HepG2 (cell line): ENCODE results near the gene PRTN3. TPM values are rescaled to one million over a fixed set of nuclear protein-coding genes. Genes with fewer than 3 reads are reported as not detected.

Experiments
- ATAC-seq: fragments of 200-7000 bp; cut with Tn5 transposase; 3 replicates; pipeline ENCODE4 v1.9.1; 2020; ENCODE audit warnings: mild to moderate bottlenecking, moderate library complexity
- BruUV-seq: library from RNA; stranded (reverse); fragments of 400-500 nt; replicated peaks from 2 replicates; lab custom pipeline; 2021; lab: Mats Ljungman, UMichigan
- CTCF ChIA-PET: fragments of 300-600 bp; formaldehyde crosslinking; extraction: SDS; loops from one replicate; lab custom pipeline; 2021; ENCODE audit warnings: low total read pairs, inconsistent platforms, low intra/inter-chr PET ratio; lab: Yijun Ruan, JAX
- POLR2A ChIA-PET: fragments of 350-600 bp; sonication (Branson Sonifier 250); formaldehyde crosslinking; loops from one replicate; lab custom pipeline; 2020; ENCODE audit warnings: antibody characterized with exemption, inconsistent platforms; lab: Yijun Ruan, JAX
- DNase-seq: peaks from one replicate; pipeline ENCODE4 v3.0.0-alpha.2; 2015; ENCODE audit warnings: low spot score
- FAIRE-seq: peaks from 3 replicates; lab custom pipeline; 2011; peaks lifted over from hg19 to GRCh38; lab: Jason Lieb, UNC
- H2AFZ ChIP-seq: one replicate; pipeline ENCODE4 v1.6.1; 2011; ENCODE audit warnings: low read length, inconsistent platforms
- H3K27ac ChIP-seq: fragments of 300-600 bp; 3 replicates; pipeline ENCODE4 v1.8.0; 2011; ENCODE audit warnings: mixed run types, mild to moderate bottlenecking, mixed read lengths, low read length, inconsistent platforms; ENCODE audit not compliant: insufficient read depth; ENCODE audit errors: extremely low read length
- H3K27me3 ChIP-seq, 2 experiments: fragments of 200-600 bp in 1 of 2; 2 replicates in 1 of 2; 3 replicates in 1 of 2; pipeline versions ENCODE4 v1.6.0 to v1.8.0; 2011; ENCODE audit warnings: low read length in 2 of 2, mild to moderate bottlenecking in 2 of 2, moderate library complexity in 2 of 2, inconsistent platforms in 1 of 2; ENCODE audit not compliant: insufficient read depth in 2 of 2, control insufficient read depth in 1 of 2
- H3K36me3 ChIP-seq, 2 experiments: fragments of 200-600 bp in 1 of 2; replicated peaks in 1 of 2; 2 replicates in 1 of 2; 3 replicates in 1 of 2; pipeline versions ENCODE4 v1.5.1 to v1.8.0; 2011; ENCODE audit warnings: low read length in 2 of 2, inconsistent platforms in 1 of 2; ENCODE audit not compliant: insufficient read depth in 2 of 2, control insufficient read depth in 1 of 2
- H3K4me1 ChIP-seq: 2 replicates; pipeline ENCODE4 v1.5.1; 2012; ENCODE audit warnings: low read length, inconsistent platforms; ENCODE audit not compliant: insufficient read depth
- H3K4me2 ChIP-seq: 2 replicates; pipeline ENCODE4 v1.6.0; 2011; ENCODE audit warnings: low read depth, low read length, inconsistent platforms
- H3K4me3 ChIP-seq, 3 experiments: fragments of 200-600 bp in 1 of 3; sonication (generic), shearing (Covaris generic) in 1 of 3; replicated peaks in 1 of 3; 2 replicates each; pipeline ENCODE4 v1.5.1; 2011 to 2016; ENCODE audit warnings: low read length in 3 of 3, inconsistent platforms in 2 of 3, low read depth in 2 of 3, mild to moderate bottlenecking in 2 of 3, control low read depth in 1 of 3, mixed read lengths in 1 of 3; ENCODE audit not compliant: insufficient read depth in 1 of 3
- H3K79me2 ChIP-seq: one replicate; pipeline ENCODE4 v1.6.1; 2011; ENCODE audit warnings: low read length, inconsistent platforms; ENCODE audit not compliant: insufficient read depth
- H3K9ac ChIP-seq: 2 replicates; pipeline ENCODE4 v1.6.0; 2011; ENCODE audit warnings: mild to moderate bottlenecking, low read depth, low read length, inconsistent platforms; ENCODE audit not compliant: insufficient read depth
- H3K9me3 ChIP-seq: 2 replicates; pipeline ENCODE4 v1.5.1; 2012; ENCODE audit warnings: mild to moderate bottlenecking, low read length
- H4K20me1 ChIP-seq: 2 replicates; pipeline ENCODE4 v1.6.0; 2011; ENCODE audit warnings: inconsistent platforms, mild to moderate bottlenecking, low read length, moderate library complexity; ENCODE audit not compliant: insufficient read depth
- DNMT1 ChIP-seq: sonication (generic); formaldehyde crosslinking; IDR thresholded peaks from 2 replicates; pipeline ENCODE4 v1.5.1; 2020; ENCODE audit warnings: mild to moderate bottlenecking, missing genetic modification reagents
- HNRNPL ChIP-seq: fragments of 200-400 bp; formaldehyde crosslinking; IDR thresholded peaks from 2 replicates; pipeline ENCODE4 v1.6.1; 2017; ENCODE audit warnings: mild to moderate bottlenecking, low read depth, low read length
- HOXA7 ChIP-seq: sonication (generic); formaldehyde crosslinking; IDR thresholded peaks from 2 replicates; pipeline ENCODE4 v1.8.1; 2022; ENCODE audit warnings: mild to moderate bottlenecking, missing genetic modification reagents, moderate library complexity
- MATR3 ChIP-seq: sonication (generic); formaldehyde crosslinking; IDR thresholded peaks from 2 replicates; pipeline ENCODE4 v1.4.0; 2020; ENCODE audit warnings: missing genetic modification reagents
- PCBP2 ChIP-seq: fragments of 200-400 bp; formaldehyde crosslinking; optimal IDR thresholded peaks from 2 replicates; pipeline ENCODE3; 2018; ENCODE audit warnings: low read length, low read depth; ENCODE audit not compliant: poor library complexity, severe bottlenecking
- PHF21A ChIP-seq: sonication (generic); formaldehyde crosslinking; IDR thresholded peaks from 2 replicates; pipeline ENCODE4 v1.5.0; 2020; ENCODE audit warnings: mild to moderate bottlenecking, missing genetic modification reagents
- SMAD3 ChIP-seq: sonication (generic); formaldehyde crosslinking; IDR thresholded peaks from 2 replicates; pipeline ENCODE4 v1.4.0; 2020; ENCODE audit warnings: missing genetic modification reagents
- ZBTB7B ChIP-seq: sonication (generic); formaldehyde crosslinking; IDR thresholded peaks from 2 replicates; pipeline ENCODE4 v1.4.0; 2020; ENCODE audit warnings: missing genetic modification reagents
- ZFAT ChIP-seq: sonication (generic); formaldehyde crosslinking; conservative IDR thresholded peaks from 2 replicates; pipeline ENCODE4 v1.8.1; 2023; ENCODE audit warnings: missing genetic modification reagents, inconsistent platforms
- ZFY ChIP-seq: sonication (generic); formaldehyde crosslinking; IDR thresholded peaks from 2 replicates; pipeline ENCODE4 v1.4.0; 2020; ENCODE audit warnings: missing genetic modification reagents
- ZNF274 ChIP-seq: sonication (generic); formaldehyde crosslinking; IDR thresholded peaks from 2 replicates; pipeline ENCODE4 v1.5.1; 2020; ENCODE audit warnings: mild to moderate bottlenecking, missing genetic modification reagents
- ZNF331 ChIP-seq: sonication (generic); formaldehyde crosslinking; IDR thresholded peaks from 2 replicates; pipeline ENCODE4 v1.4.0; 2020; ENCODE audit warnings: missing genetic modification reagents
- ZNF773 ChIP-seq: sonication (generic); formaldehyde crosslinking; IDR thresholded peaks from 2 replicates; pipeline ENCODE4 v1.4.0; 2020; ENCODE audit warnings: missing genetic modification reagents, borderline replicate concordance
- WGBS: methylation state at CpG from one replicate; pipeline ENCODE4 v1.1.6; 2017; ENCODE audit warnings: low lambda C conversion rate; 5-methylcytosine and 5-hydroxymethylcytosine counted together
- in situ Hi-C: cut with HindIII; loops from 2 replicates; pipeline ENCODE4 v1.10.0; 2017; ENCODE audit warnings: low pct_unique_long_range_greater_than_20kb; ENCODE audit not compliant: extremely low pct_ligation_motif_present
- intact Hi-C: fragments of 100-400 bp; cut with micrococcal nuclease; formaldehyde crosslinking; loops from one replicate; pipeline ENCODE4 v1.10.0; 2022; ENCODE audit not compliant: unreplicated experiment
- polyA plus RNA-seq, 8 experiments: library from polyadenylated mRNA; depleted of rRNA in 3 of 8; stranded (reverse) in 7 of 8; unstranded in 1 of 8; fragments of >200 nt; fragmentation: Illumina TruSeq in 4 of 8; extraction: Trizol in 4 of 8; gene quantifications; 2 replicates each; pipeline versions ENCODE4 v1.2.1 to v1.2.3, GENCODE V29; 2011 to 2016; ENCODE audit warnings: low read depth in 4 of 8, missing spikeins in 1 of 8, mixed read lengths in 1 of 8; ENCODE audit not compliant: insufficient read depth in 1 of 8
- total RNA-seq, 5 experiments: library from RNA; depleted of rRNA; stranded (reverse); fragments of >200 nt; fragmentation: Illumina TruSeq; extraction: Trizol; gene quantifications; 2 replicates each; pipeline ENCODE4 v1.2.3, GENCODE V29; 2016; ENCODE audit warnings: low read depth in 1 of 5
- TF ChIP-seq, protein P1 (sequence below): sonication (generic); formaldehyde crosslinking; IDR thresholded peaks from 2 replicates; pipeline ENCODE4 v1.4.0; 2020; ENCODE audit warnings: mild to moderate bottlenecking, missing genetic modification reagents
- TF ChIP-seq, protein P2 (sequence below): sonication (generic); formaldehyde crosslinking; IDR thresholded peaks from 2 replicates; pipeline ENCODE4 v1.8.1; 2023; ENCODE audit warnings: mild to moderate bottlenecking, moderate library complexity, missing genetic modification reagents
- TF ChIP-seq, protein P3 (sequence below): sonication (generic); formaldehyde crosslinking; IDR thresholded peaks from 2 replicates; pipeline ENCODE4 v1.4.0; 2020; ENCODE audit warnings: missing genetic modification reagents

The PRTN3 gene
- total and polyA plus RNA-seq, 2 of the 13 experiments (the other 11 are each of a cell fraction or from before 2014, with no cell fraction given): not detected

DNA sequence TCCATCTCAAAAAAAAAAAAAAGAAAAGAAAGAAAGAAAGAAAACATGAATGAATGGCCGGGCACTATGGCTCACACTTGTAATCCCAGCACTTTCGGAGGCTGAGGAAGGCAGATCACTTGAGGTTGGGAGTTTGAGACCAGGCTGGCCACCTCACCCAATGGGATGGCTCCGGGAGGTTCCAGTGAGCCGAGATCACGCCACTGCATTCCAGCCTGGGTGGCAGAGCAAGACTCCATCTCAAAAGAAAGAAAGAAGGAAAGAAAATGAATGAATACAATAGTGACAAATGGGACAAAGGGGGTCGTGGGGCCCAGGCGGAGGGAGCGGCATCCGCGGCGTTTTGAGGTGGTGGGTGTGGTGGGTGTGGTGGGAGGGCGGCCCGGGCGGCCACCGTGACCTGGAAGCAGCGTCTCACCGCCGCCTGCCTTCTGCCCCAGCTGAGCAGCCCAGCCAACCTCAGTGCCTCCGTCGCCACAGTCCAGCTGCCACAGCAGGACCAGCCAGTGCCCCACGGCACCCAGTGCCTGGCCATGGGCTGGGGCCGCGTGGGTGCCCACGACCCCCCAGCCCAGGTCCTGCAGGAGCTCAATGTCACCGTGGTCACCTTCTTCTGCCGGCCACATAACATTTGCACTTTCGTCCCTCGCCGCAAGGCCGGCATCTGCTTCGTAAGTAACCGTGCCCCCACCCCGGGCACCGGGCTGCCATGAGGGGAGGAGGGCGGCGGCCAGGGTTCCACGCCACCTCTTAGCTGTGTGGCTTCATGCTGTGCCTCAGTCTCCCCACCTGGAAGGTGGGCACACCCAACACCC, 5.1 kb downstream of the PRTN3 start:
- Histone ChIP-seq H3K9ac (no peak overlapping the region), H3K4me2 (peak overlapping the region; percentile 46; the same call in 1 of the 2 replicates), H3K27ac (no peak overlapping the region), H4K20me1 (no peaks in the 10 kb centered on the region), H3K27me3 (peaks cover 19 to 69% of the 10 kb centered on the region in 2 experiments), H3K4me3 (peak overlapping the region in 1 of 3 experiments; percentile 51; a peak in 1 of 6 replicates), H2AFZ (no peak overlapping the region), H3K4me1 (peaks cover 29% of the 10 kb centered on the region), H3K79me2 (no peaks in the 10 kb centered on the region), H3K36me3 (no peaks in the 10 kb centered on the region), H3K9me3 (no peaks in the 10 kb centered on the region)
- ATAC-seq: no peak
- no peak for DNase-seq
- ChIA-PET CTCF (no interaction called here), POLR2A (interaction anchor here (1.9 kb wide), 1 partner anchor 47 kb away, joined by 4 read pairs; no protein-coding TSS in a partner anchor)
- intact Hi-C loops: no loop called here
- no peak for FAIRE-seq
- BruUV-seq: no TSS peak
- in situ Hi-C loops: no loop called here
- WGBS: 3% methylated on average over 26 of the region's 37 CpGs
- TF ChIP-seq ZBTB7B (CRISPR knock-in tag): no peak
- no peak for TF ChIP-seq ZFAT (CRISPR knock-in tag)
- TF ChIP-seq DNMT1 (CRISPR knock-in tag): no peak
- no peak for TF ChIP-seq PHF21A (CRISPR knock-in tag)
- TF ChIP-seq ZNF331 (CRISPR knock-in tag): no peak
- TF ChIP-seq, protein P1, sequence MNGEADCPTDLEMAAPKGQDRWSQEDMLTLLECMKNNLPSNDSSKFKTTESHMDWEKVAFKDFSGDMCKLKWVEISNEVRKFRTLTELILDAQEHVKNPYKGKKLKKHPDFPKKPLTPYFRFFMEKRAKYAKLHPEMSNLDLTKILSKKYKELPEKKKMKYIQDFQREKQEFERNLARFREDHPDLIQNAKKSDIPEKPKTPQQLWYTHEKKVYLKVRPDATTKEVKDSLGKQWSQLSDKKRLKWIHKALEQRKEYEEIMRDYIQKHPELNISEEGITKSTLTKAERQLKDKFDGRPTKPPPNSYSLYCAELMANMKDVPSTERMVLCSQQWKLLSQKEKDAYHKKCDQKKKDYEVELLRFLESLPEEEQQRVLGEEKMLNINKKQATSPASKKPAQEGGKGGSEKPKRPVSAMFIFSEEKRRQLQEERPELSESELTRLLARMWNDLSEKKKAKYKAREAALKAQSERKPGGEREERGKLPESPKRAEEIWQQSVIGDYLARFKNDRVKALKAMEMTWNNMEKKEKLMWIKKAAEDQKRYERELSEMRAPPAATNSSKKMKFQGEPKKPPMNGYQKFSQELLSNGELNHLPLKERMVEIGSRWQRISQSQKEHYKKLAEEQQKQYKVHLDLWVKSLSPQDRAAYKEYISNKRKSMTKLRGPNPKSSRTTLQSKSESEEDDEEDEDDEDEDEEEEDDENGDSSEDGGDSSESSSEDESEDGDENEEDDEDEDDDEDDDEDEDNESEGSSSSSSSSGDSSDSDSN (CRISPR knock-in tag): 0 out of 2 replicates have a peak, but pooled peaks have one; percentile 24
- TF ChIP-seq ZFY (CRISPR knock-in tag): no peak
- peak; percentile 81; the same call in 1 of the 2 replicates for TF ChIP-seq HNRNPL
- TF ChIP-seq SMAD3 (CRISPR knock-in tag): no peak
- TF ChIP-seq, protein P2, sequence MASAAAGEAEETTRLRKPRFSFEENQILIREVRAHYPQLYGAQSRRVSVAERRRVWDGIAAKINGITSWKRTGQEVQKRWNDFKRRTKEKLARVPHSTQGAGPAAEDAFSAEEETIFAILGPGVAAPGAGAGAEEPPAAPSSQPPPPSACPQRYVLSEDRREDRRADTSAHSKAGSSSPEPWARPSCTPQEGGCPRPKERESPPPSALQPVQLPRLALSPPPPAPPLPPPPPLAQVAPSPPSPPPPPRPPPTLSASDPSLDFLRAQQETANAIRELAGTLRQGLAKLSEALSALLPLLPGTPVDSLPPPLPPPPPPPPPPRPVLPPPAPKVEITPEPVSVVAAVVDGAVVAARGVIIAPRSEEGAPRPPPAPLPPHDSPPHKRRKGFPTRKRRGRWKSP (CRISPR knock-in tag): no peak
- TF ChIP-seq ZNF274 (CRISPR knock-in tag): no peak
- TF ChIP-seq PCBP2: no peak
- TF ChIP-seq ZNF773 (CRISPR knock-in tag): 0 out of 2 replicates have a peak, but pooled peaks have one; percentile 48
- TF ChIP-seq HOXA7: no peak
- TF ChIP-seq MATR3 (CRISPR knock-in tag): no peak
- TF ChIP-seq, protein P3, sequence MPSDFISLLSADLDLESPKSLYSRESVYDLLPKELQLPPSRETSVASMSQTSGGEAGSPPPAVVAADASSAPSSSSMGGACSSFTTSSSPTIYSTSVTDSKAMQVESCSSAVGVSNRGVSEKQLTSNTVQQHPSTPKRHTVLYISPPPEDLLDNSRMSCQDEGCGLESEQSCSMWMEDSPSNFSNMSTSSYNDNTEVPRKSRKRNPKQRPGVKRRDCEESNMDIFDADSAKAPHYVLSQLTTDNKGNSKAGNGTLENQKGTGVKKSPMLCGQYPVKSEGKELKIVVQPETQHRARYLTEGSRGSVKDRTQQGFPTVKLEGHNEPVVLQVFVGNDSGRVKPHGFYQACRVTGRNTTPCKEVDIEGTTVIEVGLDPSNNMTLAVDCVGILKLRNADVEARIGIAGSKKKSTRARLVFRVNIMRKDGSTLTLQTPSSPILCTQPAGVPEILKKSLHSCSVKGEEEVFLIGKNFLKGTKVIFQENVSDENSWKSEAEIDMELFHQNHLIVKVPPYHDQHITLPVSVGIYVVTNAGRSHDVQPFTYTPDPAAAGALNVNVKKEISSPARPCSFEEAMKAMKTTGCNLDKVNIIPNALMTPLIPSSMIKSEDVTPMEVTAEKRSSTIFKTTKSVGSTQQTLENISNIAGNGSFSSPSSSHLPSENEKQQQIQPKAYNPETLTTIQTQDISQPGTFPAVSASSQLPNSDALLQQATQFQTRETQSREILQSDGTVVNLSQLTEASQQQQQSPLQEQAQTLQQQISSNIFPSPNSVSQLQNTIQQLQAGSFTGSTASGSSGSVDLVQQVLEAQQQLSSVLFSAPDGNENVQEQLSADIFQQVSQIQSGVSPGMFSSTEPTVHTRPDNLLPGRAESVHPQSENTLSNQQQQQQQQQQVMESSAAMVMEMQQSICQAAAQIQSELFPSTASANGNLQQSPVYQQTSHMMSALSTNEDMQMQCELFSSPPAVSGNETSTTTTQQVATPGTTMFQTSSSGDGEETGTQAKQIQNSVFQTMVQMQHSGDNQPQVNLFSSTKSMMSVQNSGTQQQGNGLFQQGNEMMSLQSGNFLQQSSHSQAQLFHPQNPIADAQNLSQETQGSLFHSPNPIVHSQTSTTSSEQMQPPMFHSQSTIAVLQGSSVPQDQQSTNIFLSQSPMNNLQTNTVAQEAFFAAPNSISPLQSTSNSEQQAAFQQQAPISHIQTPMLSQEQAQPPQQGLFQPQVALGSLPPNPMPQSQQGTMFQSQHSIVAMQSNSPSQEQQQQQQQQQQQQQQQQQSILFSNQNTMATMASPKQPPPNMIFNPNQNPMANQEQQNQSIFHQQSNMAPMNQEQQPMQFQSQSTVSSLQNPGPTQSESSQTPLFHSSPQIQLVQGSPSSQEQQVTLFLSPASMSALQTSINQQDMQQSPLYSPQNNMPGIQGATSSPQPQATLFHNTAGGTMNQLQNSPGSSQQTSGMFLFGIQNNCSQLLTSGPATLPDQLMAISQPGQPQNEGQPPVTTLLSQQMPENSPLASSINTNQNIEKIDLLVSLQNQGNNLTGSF (CRISPR knock-in tag): no peak
